Bone marrow (tissue), 2 donors: Measurements from ENCODE around the gene GIMAP6.
"Not testable (repeated sequence)": the region's sequence is repeated elsewhere in the genome, so short reads cannot be mapped to it uniquely, and the experiment has no call there.

Source experiments
- DNase-seq, 2 donors: peaks; one replicate each; lab custom pipeline; 2025; lab: John Stamatoyannopoulos, UW

GIMAP6 gene

GRCh38 chr7:150645259-150646020 lies 13.3 kb upstream of the GIMAP6 start:
- DNase-seq, result no peak

- no peak for DNase-seq
These were observed 10.7 kb upstream of the GIMAP6 start for GRCh38 chr7:150642926-150643325.

- DNase-seq, result no peak
These were observed 9.7 kb upstream of the GIMAP6 start for GRCh38 chr7:150641854-150642253.

GRCh38 chr7:150633926-150634325 lies 1.7 kb upstream of the GIMAP6 start:
- DNase-seq, result no peak

- DNase-seq, result peak in 1 of 2 donors; percentile 52
These were observed 930 bp downstream of the GIMAP6 start for GRCh38 chr7:150631084-150631826.

- DNase-seq, result no peak
These were observed 2.8 kb downstream of the GIMAP6 start for GRCh38 chr7:150629347-150629746.

GRCh38 chr7:150627959-150628358 lies 4.2 kb downstream of the GIMAP6 start:
- no peak for DNase-seq

GRCh38 chr7:150626696-150627095 lies 5.5 kb downstream of the GIMAP6 start:
- DNase-seq, result peak in 1 of 2 donors; percentile 9

GRCh38 chr7:150621376-150621775 lies 10.8 kb downstream of the GIMAP6 start:
- DNase-seq, result no peak

GRCh38 chr7:150620617-150621371 lies 11.4 kb downstream of the GIMAP6 start:
- DNase-seq, result no peak

GRCh38 chr7:150620061-150620460 lies 12.1 kb downstream of the GIMAP6 start:
- no peak for DNase-seq

GRCh38 chr7:150615221-150615755 lies 16.9 kb downstream of the GIMAP6 start:
- not testable (repeated sequence) for DNase-seq

- not testable (repeated sequence) for DNase-seq
These were observed 17.8 kb downstream of the GIMAP6 start for GRCh38 chr7:150614426-150614825.

- DNase-seq, result no peak
These were observed 18.3 kb downstream of the GIMAP6 start for GRCh38 chr7:150613880-150614279.

GRCh38 chr7:150612925-150613324 lies 19.3 kb downstream of the GIMAP6 start:
- no peak for DNase-seq

GRCh38 chr7:150610233-150610632 lies 22.0 kb downstream of the GIMAP6 start:
- no peak for DNase-seq

GRCh38 chr7:150603600-150603999 lies 28.6 kb downstream of the GIMAP6 start:
- not testable (repeated sequence) for DNase-seq

- no peak for DNase-seq
These were observed 36.8 kb downstream of the GIMAP6 start for GRCh38 chr7:150595361-150595760.

- DNase-seq, result no peak
These were observed 37.4 kb downstream of the GIMAP6 start for GRCh38 chr7:150594805-150595204.

GRCh38 chr7:150587551-150587950 lies 44.6 kb downstream of the GIMAP6 start:
- DNase-seq, result no peak

GRCh38 chr7:150586785-150587152 lies 45.4 kb downstream of the GIMAP6 start:
- DNase-seq, result no peak

GRCh38 chr7:150586068-150586784 lies 46.0 kb downstream of the GIMAP6 start:
- DNase-seq, result peak in 1 of 2 donors; percentile 64
